Osteoblast (primary cell): ENCODE measurements around the gene RPL15. TPM values are rescaled to one million over a fixed set of nuclear protein-coding genes. Genes with fewer than 3 reads are reported as not detected.
"Not testable (repeated sequence)": the region's sequence is repeated elsewhere in the genome, so short reads cannot be mapped to it uniquely, and the experiment has no call there.

ENCODE experiments used
- DNase-seq: peaks from one replicate; pipeline ENCODE4 v3.0.0; 2011; ENCODE audit warnings: low spot score, mixed read lengths; ENCODE audit not compliant: insufficient read length; ENCODE audit errors: missing footprints
- H2AFZ ChIP-seq: 2 replicates; pipeline ENCODE4 v1.6.0; 2011; ENCODE audit warnings: mild to moderate bottlenecking, low read length
- H3K27ac ChIP-seq: 2 replicates; pipeline ENCODE4 v1.5.1; 2011; ENCODE audit warnings: mild to moderate bottlenecking, low read depth, low read length, moderate library complexity
- H3K27me3 ChIP-seq: 2 replicates; pipeline ENCODE4 v1.6.0; 2012; ENCODE audit warnings: mild to moderate bottlenecking, control low read depth, inconsistent platforms, low read length, moderate library complexity; ENCODE audit not compliant: insufficient read depth
- H3K36me3 ChIP-seq: 2 replicates; pipeline ENCODE4 v1.5.1; 2011; ENCODE audit warnings: mild to moderate bottlenecking, low read length, control low read depth, moderate library complexity; ENCODE audit not compliant: insufficient read depth
- H3K4me1 ChIP-seq: 2 replicates; pipeline ENCODE4 v1.5.1; 2011; ENCODE audit warnings: mild to moderate bottlenecking, low read length, control low read depth, moderate library complexity; ENCODE audit not compliant: insufficient read depth
- H3K4me2 ChIP-seq: 2 replicates; pipeline ENCODE4 v1.6.0; 2011; ENCODE audit warnings: mild to moderate bottlenecking, low read length; ENCODE audit not compliant: insufficient read depth
- H3K4me3 ChIP-seq: fragments of 200-600 bp; sonication (generic); 3 replicates; pipeline ENCODE4 v1.5.1; 2012; ENCODE audit warnings: mild to moderate bottlenecking, low read length, inconsistent platforms; ENCODE audit not compliant: insufficient read depth
- H3K79me2 ChIP-seq: 2 replicates; pipeline ENCODE4 v1.6.0; 2012; ENCODE audit warnings: mild to moderate bottlenecking, low read length, control low read depth, inconsistent platforms; ENCODE audit not compliant: insufficient read depth
- H3K9me3 ChIP-seq: 2 replicates; pipeline ENCODE4 v1.5.1; 2011; ENCODE audit warnings: low read depth, low read length, control low read depth
- H4K20me1 ChIP-seq: 2 replicates; pipeline ENCODE4 v1.6.0; 2012; ENCODE audit warnings: mild to moderate bottlenecking, low read length, control low read depth; ENCODE audit not compliant: insufficient read depth
- total RNA-seq: library from RNA; depleted of rRNA; stranded (reverse); fragments of >200 nt; gene quantifications from 2 replicates; pipeline ENCODE4 v1.2.3, GENCODE V29; 2012
- TF ChIP-seq, protein P1 (sequence below): IDR thresholded peaks from 2 replicates; pipeline ENCODE4 v1.5.1; 2011; ENCODE audit warnings: mild to moderate bottlenecking, low read depth, low read length, moderate library complexity; ENCODE audit errors: extremely low read depth

RPL15 gene
- total RNA-seq, 1 donor = 1,871 TPM

DNA sequence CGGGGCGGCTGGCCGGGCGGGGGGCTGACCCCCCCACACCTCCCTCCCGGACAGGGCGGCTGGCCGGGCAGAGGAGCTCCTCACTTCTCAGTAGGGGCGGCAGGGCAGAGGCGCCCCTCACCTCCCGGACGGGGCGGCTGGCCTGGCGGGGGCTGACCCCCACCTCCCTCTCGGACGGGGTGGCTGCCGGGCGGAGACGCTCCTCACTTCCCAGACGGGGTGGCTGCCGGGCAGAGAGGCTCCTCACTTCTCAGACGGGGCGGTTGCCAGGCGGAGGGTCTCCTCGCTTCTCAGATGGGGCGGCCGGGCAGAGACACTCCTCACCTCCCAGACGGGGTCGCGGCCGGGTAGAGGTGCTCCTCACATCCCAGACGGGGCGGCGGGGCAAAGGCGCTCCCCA is 45.6 kb upstream of the RPL15 start:
- H2AFZ ChIP-seq, H3K27me3 ChIP-seq, H3K4me2 ChIP-seq, H3K27ac ChIP-seq, DNase-seq, H3K9me3 ChIP-seq, H3K4me3 ChIP-seq, H3K36me3 ChIP-seq: not testable (repeated sequence)
- Histone ChIP-seq H3K79me2 (peaks cover 24% of the 10 kb centered on the region), H4K20me1 (peaks cover 13% of the 10 kb centered on the region), H3K4me1 (peaks cover 25% of the 10 kb centered on the region)

DNA sequence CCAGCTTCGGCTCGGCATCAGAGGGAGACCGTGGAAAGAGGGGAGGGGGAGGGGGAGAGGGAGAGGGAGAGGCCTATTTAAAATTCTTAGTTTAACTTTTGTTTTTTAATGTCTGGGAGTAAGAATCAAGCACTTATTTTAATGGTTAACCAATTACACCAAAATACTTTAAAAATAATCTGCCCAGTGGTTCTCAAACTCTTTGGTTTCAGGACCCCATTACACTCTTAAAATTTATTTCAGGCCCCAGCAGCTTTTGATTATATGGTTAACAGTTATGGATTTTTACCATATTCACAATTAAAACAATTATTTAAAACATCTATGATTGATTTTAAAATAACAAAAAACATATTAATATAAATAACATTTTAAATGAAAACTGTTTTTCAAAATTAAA is 44.6 kb upstream of the RPL15 start:
- H3K36me3 ChIP-seq = no peaks in the 10 kb centered on the region
- H3K79me2 ChIP-seq = peaks cover 24% of the 10 kb centered on the region
- no peak overlapping the region for H3K4me2 ChIP-seq
- H4K20me1 ChIP-seq = peaks cover 17% of the 10 kb centered on the region
- no peak overlapping the region for H2AFZ ChIP-seq
- no peak overlapping the region for H3K4me3 ChIP-seq
- peaks cover 35% of the 10 kb centered on the region for H3K4me1 ChIP-seq
- H3K9me3 ChIP-seq = no peaks in the 10 kb centered on the region
- H3K27me3 ChIP-seq = no peaks in the 10 kb centered on the region
- DNase-seq = no peak
- no peak overlapping the region for H3K27ac ChIP-seq
- TF ChIP-seq, protein P1, sequence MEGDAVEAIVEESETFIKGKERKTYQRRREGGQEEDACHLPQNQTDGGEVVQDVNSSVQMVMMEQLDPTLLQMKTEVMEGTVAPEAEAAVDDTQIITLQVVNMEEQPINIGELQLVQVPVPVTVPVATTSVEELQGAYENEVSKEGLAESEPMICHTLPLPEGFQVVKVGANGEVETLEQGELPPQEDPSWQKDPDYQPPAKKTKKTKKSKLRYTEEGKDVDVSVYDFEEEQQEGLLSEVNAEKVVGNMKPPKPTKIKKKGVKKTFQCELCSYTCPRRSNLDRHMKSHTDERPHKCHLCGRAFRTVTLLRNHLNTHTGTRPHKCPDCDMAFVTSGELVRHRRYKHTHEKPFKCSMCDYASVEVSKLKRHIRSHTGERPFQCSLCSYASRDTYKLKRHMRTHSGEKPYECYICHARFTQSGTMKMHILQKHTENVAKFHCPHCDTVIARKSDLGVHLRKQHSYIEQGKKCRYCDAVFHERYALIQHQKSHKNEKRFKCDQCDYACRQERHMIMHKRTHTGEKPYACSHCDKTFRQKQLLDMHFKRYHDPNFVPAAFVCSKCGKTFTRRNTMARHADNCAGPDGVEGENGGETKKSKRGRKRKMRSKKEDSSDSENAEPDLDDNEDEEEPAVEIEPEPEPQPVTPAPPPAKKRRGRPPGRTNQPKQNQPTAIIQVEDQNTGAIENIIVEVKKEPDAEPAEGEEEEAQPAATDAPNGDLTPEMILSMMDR = no peak

DNA sequence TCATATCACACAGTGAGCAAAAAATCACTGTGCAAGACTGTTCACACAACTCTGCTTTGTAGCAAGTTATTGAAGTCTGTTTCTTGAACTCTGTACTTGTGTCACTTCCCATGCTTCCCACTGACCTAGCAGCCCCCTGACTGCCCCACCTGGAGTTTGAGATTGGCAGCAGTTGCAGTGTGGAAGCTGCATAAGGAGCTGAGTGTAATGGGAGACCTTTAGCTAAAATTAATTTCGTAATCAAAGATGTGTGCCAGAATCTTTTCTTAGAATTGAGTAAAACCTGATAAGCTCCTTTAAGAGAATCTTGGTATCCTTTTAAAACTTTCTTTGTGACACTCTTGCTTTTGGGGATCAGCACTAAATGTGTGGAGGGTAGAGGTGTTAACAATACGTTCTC is 43.0 kb upstream of the RPL15 start:
- TF ChIP-seq, protein P1 = no peak
- peak overlapping the region; percentile 25 for H3K4me2 ChIP-seq
- peaks cover 24% of the 10 kb centered on the region for H4K20me1 ChIP-seq
- H3K4me3 ChIP-seq = no peak overlapping the region
- H3K27ac ChIP-seq = peak overlapping the region; percentile 72
- H3K36me3 ChIP-seq = no peaks in the 10 kb centered on the region
- no peaks in the 10 kb centered on the region for H3K9me3 ChIP-seq
- H2AFZ ChIP-seq = no peak overlapping the region
- peaks cover 40% of the 10 kb centered on the region for H3K4me1 ChIP-seq
- H3K27me3 ChIP-seq = no peaks in the 10 kb centered on the region
- peaks cover 30% of the 10 kb centered on the region for H3K79me2 ChIP-seq
- no peak for DNase-seq

DNA sequence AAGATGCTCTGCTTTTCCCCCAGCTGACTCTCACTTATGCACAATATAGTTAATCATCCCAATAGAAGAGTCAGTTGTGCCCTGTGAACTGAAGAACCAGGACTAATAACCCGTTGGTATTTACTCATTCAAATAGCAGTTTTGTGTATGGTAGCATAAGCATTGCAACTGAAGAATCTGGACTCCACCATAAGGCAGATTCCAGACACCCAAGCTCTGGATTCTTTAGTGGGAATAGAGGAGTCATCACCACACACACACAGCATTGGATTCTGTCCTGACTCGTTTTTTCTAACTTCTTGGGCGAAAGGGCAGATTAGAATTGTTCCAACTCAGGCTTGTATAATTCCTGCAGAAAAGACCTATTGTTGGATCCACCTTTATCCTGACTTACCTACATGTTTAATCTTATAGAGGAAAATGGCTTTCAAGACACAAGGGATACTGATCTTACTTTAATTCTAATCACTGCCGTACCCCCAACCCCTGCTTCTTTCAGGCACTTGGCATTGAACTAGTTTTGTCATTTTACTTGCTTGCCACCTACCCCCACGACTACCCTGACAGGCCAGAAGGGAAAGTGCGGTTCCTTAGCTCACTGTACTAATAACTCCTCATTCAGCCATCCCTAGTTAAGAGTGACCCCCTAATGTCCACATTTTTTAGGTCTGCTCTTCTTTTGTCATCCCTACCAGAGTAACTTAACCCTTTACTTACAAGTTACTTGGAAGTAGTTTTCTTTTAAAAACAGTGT is 42.4 kb upstream of the RPL15 start:
- Histone ChIP-seq H3K79me2 (peaks cover 36% of the 10 kb centered on the region), H3K9me3 (no peaks in the 10 kb centered on the region), H3K27me3 (no peaks in the 10 kb centered on the region), H3K4me2 (peak overlapping the region; percentile 52), H3K27ac (peak overlapping the region; percentile 72), H4K20me1 (peaks cover 25% of the 10 kb centered on the region), H3K4me1 (peaks cover 40% of the 10 kb centered on the region), H2AFZ (no peak overlapping the region), H3K4me3 (no peak overlapping the region), H3K36me3 (no peaks in the 10 kb centered on the region)
- peak; percentile 96 for DNase-seq
- TF ChIP-seq, protein P1 = no peak
